ENCODE results near the gene BNIP2. TPM values are rescaled to one million over a fixed set of nuclear protein-coding genes. Genes with fewer than 3 reads are reported as not detected.

BNIP2 gene
- total and polyA plus RNA-seq, 2 of the 13 experiments (the other 11 are each of a cell fraction or from before 2014, with no cell fraction given), result 17.4 to 57.6 TPM

GRCh38 chr15:59611276-59612260 lies 77.6 kb downstream of the BNIP2 start, which contains the start of gene GCNT3 (continued):
- no peak for TF ChIP-seq NFIB (CRISPR knock-in tag; IDR thresholded peaks at IDR 0.05; ENCODE audit: borderline replicate concordance)
- no peak for TF ChIP-seq ADNP (CRISPR knock-in tag; IDR thresholded peaks at IDR 0.05)
- no peak for TF ChIP-seq PLRG1 (conservative IDR thresholded peaks at IDR 0.05)
- TF ChIP-seq NFE2L2 (IDR thresholded peaks at IDR 0.05; ENCODE audit: low read length), result peak; percentile 28; the same call in 1 of the 2 replicates
- 0 out of 2 replicates have a peak, but pooled peaks have one; percentile 49 for TF ChIP-seq ZNF331 (CRISPR knock-in tag; IDR thresholded peaks at IDR 0.05)
- TF ChIP-seq SIX4 (CRISPR knock-in tag; IDR thresholded peaks at IDR 0.05), result peak; percentile 63; the same call in 1 of the 2 replicates
- peak; percentile 62 for TF ChIP-seq RARA (CRISPR knock-in tag; IDR thresholded peaks at IDR 0.05)
- TF ChIP-seq PAXIP1 (CRISPR knock-in tag; conservative IDR thresholded peaks at IDR 0.05), result peak; percentile 62
- no peak for TF ChIP-seq ZNF841 (CRISPR knock-in tag; IDR thresholded peaks at IDR 0.05; ENCODE audit: borderline replicate concordance)
- no peak for TF ChIP-seq ZNF350 (CRISPR knock-in tag; IDR thresholded peaks at IDR 0.05; ENCODE audit: borderline replicate concordance, low read depth)
- TF ChIP-seq ZNF629 (CRISPR knock-in tag; conservative IDR thresholded peaks at IDR 0.05), result no peak
- peak; percentile 73 to 79 for TF ChIP-seq MAFK (conservative IDR thresholded peaks at IDR 0.05 in 1 of 2, IDR thresholded peaks at IDR 0.05 in 1 of 2; ENCODE audit: low read length in 2 of 2)
- 0 out of 2 replicates have a peak, but pooled peaks have one; percentile 48 for TF ChIP-seq ELF3 (CRISPR knock-in tag; IDR thresholded peaks at IDR 0.05)
- TF ChIP-seq ZNF280D (CRISPR knock-in tag; IDR thresholded peaks at IDR 0.05), result no peak
- TF ChIP-seq IRF2 (CRISPR knock-in tag; IDR thresholded peaks at IDR 0.05), result 0 out of 2 replicates have a peak, but pooled peaks have one; percentile 26
- peak; percentile 55 for TF ChIP-seq NR2F6 (IDR thresholded peaks at IDR 0.05)
- peak; percentile 49; the same call in 1 of the 2 replicates for TF ChIP-seq NR2F6 (CRISPR knock-in tag; IDR thresholded peaks at IDR 0.05)
- peak; percentile 83 for TF ChIP-seq MAFF (IDR thresholded peaks at IDR 0.05; ENCODE audit: low read depth, low read length)
- no peak for TF ChIP-seq YEATS4 (CRISPR knock-in tag; IDR thresholded peaks at IDR 0.05; ENCODE audit: borderline replicate concordance)
- no peak for TF ChIP-seq ZNF580 (CRISPR knock-in tag; IDR thresholded peaks at IDR 0.05; ENCODE audit: borderline replicate concordance, low read depth)
- peak; percentile 29; the same call in 1 of the 2 replicates for TF ChIP-seq HMG20A (CRISPR knock-in tag; IDR thresholded peaks at IDR 0.05; ENCODE audit: borderline replicate concordance)
- TF ChIP-seq SOX6 (IDR thresholded peaks at IDR 0.05), result no peak
- peak; percentile 48; the same call in 1 of the 2 replicates for TF ChIP-seq SOX6 (CRISPR knock-in tag; IDR thresholded peaks at IDR 0.05)
- no peak for TF ChIP-seq MBD4 (IDR thresholded peaks at IDR 0.05; ENCODE audit: borderline replicate concordance, low read length)
- TF ChIP-seq ZMYM4 (CRISPR knock-in tag; IDR thresholded peaks at IDR 0.05), result peak; percentile 40; the same call in 1 of the 2 replicates
